Measurements from ENCODE around the gene PRR29.

GRCh38 chr17:63999680-64000531 lies 1.8 kb downstream of the PRR29 start:
- no peak for TF ChIP-seq POLR2A (IDR thresholded peaks at IDR 0.05; ENCODE audit: low read depth, low read length)
- TF ChIP-seq TAF1 (IDR thresholded peaks at IDR 0.05; ENCODE audit: borderline replicate concordance, low read depth, low read length), result no peak
- peak; percentile 50; the same call in 1 of the 2 replicates for TF ChIP-seq POLR2AphosphoS5 (IDR thresholded peaks at IDR 0.05; ENCODE audit: low read depth, low read length)
